Thyroid gland (tissue), 4 donors: ENCODE data around the gene SPCS2.

Experiments
- CTCF ChIP-seq, 6 experiments: fragments of 200-600 bp in 3 of 6; fragments of 450-650 bp in 3 of 6; sonication (generic) in 3 of 6; IDR thresholded peaks; one replicate each; pipeline ENCODE4 v1.5.1; 2016 to 2019; ENCODE audit warnings: antibody characterized with exemption in 6 of 6, mild to moderate bottlenecking in 2 of 6, inconsistent platforms in 1 of 6, moderate library complexity in 1 of 6
- POLR2A ChIP-seq, 2 donors: fragments of 450-650 bp; IDR thresholded peaks; one replicate each; pipeline ENCODE4 v1.6.1; 2017; ENCODE audit warnings: antibody characterized with exemption in 2 of 2, mild to moderate bottlenecking in 2 of 2, moderate library complexity in 1 of 2

GRCh38 chr11:75011872-75012271 is 62.8 kb downstream of the SPCS2 start:
- TF ChIP-seq POLR2A (IDR thresholded peaks at IDR 0.05) (no peak), CTCF (IDR thresholded peaks at IDR 0.05) (no peak)
